ENCODE data around the gene TMCC1. TPM values are rescaled to one million over a fixed set of nuclear protein-coding genes. Genes with fewer than 3 reads are reported as not detected.

TMCC1 gene
- polyA plus RNA-seq, 2 of the 4 experiments (the other 2 are of a cell fraction): 30.3 to 75.7 TPM

- TF ChIP-seq RARB (CRISPR knock-in tag; IDR thresholded peaks at IDR 0.05): no peak
- no peak for TF ChIP-seq JUNB (IDR thresholded peaks at IDR 0.05)
- no peak for TF ChIP-seq FOXS1 (CRISPR knock-in tag; IDR thresholded peaks at IDR 0.05)
- TF ChIP-seq HEYL (CRISPR knock-in tag; IDR thresholded peaks at IDR 0.05): no peak
- TF ChIP-seq POLR2A (IDR thresholded peaks at IDR 0.05; ENCODE audit: low read length): no peak
- no peak for TF ChIP-seq RFX5 (IDR thresholded peaks at IDR 0.05)
- no peak for TF ChIP-seq ESRRA (IDR thresholded peaks at IDR 0.05; ENCODE audit: borderline replicate concordance, low read length)
- no peak for TF ChIP-seq ZC3H11A (IDR thresholded peaks at IDR 0.05)
- no peak for TF ChIP-seq CHD2 (IDR thresholded peaks at IDR 0.05; ENCODE audit: low read length, partially characterized antibody)
- TF ChIP-seq CEBPB (IDR thresholded peaks at IDR 0.05): no peak
These were observed 46.6 kb upstream of the TMCC1 start (continued) for GRCh38 chr3:129940086-129940485.

DNA sequence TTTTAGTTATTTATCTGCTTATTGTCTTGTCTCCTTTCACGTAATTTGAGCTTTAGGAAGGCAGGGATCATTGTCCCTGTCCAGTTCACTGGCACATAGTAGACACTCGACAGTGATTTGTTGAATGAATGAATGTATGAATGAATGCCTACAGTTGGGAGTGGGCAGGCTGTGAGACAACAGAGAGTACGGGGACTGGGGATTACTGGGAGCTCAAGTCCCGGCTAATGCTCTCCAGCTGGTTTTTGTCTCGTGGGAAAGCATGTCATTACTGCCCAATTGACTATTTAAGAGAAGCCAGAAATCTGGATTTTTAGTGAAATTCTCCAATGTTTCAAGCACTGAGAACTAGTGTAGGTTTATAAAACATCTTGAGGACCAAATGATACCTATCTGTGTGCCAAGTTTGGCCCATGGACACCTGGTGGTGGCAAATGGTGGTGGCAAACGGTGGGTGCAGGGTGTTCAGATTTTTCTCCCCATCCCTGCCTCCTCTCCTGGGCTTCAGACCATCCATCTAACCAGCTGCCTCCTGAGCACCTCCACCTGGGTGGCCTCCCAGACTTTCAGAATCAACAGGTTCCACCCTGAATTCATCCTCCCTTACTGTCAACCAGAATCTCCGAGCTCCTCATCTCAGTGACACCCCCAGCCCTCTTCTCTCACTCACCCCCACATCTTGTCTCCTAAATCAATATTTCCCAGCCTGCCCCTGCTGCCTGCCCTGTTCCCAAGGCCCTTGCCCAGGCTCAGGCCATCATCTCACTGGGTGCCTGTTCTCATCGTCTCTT is 44.8 kb upstream of the TMCC1 start:
- no peak overlapping the region for H3K4me2 ChIP-seq
- POLR2A ChIA-PET: no interaction called here
- ATAC-seq (no peak), DNase-seq (ENCODE audit: low read depth in 1 of 2, low spot score in 1 of 2) (no peak), FAIRE-seq (no peak)
- 85% methylated on average over 8 of the region's 8 CpGs for WGBS (ENCODE audit: missing lambda C conversion rate)
- CTCF ChIA-PET: interaction anchor here (0.8 to 1.5 kb wide), 4 partner anchors 11 to 310 kb away, joined by 3 to 5 read pairs (median 4); no protein-coding TSS in a partner anchor
- TF ChIP-seq FOXS1 (CRISPR knock-in tag; IDR thresholded peaks at IDR 0.05) (no peak), POLR2A (IDR thresholded peaks at IDR 0.05; ENCODE audit: low read length) (no peak)
- H3K27ac ChIP-seq: no peak overlapping the region
- peaks cover 11% of the 10 kb centered on the region; the same call in 1 of the 3 replicates for H3K4me1 ChIP-seq
- no peak overlapping the region for H3K4me3 ChIP-seq
- no peaks in the 10 kb centered on the region for H3K9me3 ChIP-seq

DNA sequence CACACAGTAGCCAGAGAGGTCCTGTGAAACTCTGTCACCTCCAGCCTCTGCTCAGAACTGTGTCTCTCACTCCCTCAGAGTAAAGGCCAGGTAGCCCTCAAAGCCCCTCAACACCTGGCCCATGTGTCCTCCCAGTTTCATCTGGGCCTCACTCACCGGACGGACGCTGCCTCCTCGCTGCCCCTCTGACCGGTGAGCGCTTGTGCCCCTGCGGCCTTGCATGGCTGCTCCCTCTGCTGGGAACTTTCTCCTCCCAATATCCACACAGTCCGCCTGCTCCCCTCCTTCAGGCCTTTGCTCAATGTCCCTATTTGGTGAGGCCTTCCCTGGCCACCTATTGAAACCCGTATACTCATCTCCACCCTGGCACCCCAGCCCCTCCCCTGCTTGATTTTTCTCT is 44.2 kb upstream of the TMCC1 start:
- 98% methylated on average over 9 of the region's 9 CpGs for WGBS (ENCODE audit: missing lambda C conversion rate)
- CTCF ChIA-PET: interaction anchor here (1.0 to 1.5 kb wide), 3 partner anchors 11 to 310 kb away, joined by 4 to 5 read pairs (median 4); no protein-coding TSS in a partner anchor

More for the DNA sequence above, 44.2 kb upstream of the TMCC1 start:
- H3K27ac ChIP-seq: no peak overlapping the region
- TF ChIP-seq TP53 (CRISPR knock-in tag; IDR thresholded peaks at IDR 0.05) (no peak), SREBF2 (IDR thresholded peaks at IDR 0.05) (no peak), KDM1A (IDR thresholded peaks at IDR 0.05; ENCODE audit: low read depth) (no peak), EHF (CRISPR knock-in tag; IDR thresholded peaks at IDR 0.05) (no peak), HDAC2 (IDR thresholded peaks at IDR 0.05) (no peak), ZFP36 (IDR thresholded peaks at IDR 0.05; ENCODE audit: borderline replicate concordance, partially characterized antibody) (no peak), NPAS2 (CRISPR knock-in tag; IDR thresholded peaks at IDR 0.05; ENCODE audit: borderline replicate concordance) (no peak), ZSCAN20 (CRISPR knock-in tag; IDR thresholded peaks at IDR 0.05) (no peak), MAZ (IDR thresholded peaks at IDR 0.05; ENCODE audit: borderline replicate concordance, low read depth, low read length) (no peak), EP300 (IDR thresholded peaks at IDR 0.05) (no peak), CBX8 (IDR thresholded peaks at IDR 0.05) (no peak), EHMT2 (IDR thresholded peaks at IDR 0.05; ENCODE audit: low read depth) (no peak), ZNF302 (CRISPR knock-in tag; IDR thresholded peaks at IDR 0.05) (no peak), HOXA7 (CRISPR knock-in tag; IDR thresholded peaks at IDR 0.05) (no peak), JUNB (IDR thresholded peaks at IDR 0.05) (no peak)
- TF ChIP-seq, protein P1, sequence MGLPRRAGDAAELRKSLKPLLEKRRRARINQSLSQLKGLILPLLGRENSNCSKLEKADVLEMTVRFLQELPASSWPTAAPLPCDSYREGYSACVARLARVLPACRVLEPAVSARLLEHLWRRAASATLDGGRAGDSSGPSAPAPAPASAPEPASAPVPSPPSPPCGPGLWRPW (IDR thresholded peaks at IDR 0.05): no peak
- TF ChIP-seq, protein P2, sequence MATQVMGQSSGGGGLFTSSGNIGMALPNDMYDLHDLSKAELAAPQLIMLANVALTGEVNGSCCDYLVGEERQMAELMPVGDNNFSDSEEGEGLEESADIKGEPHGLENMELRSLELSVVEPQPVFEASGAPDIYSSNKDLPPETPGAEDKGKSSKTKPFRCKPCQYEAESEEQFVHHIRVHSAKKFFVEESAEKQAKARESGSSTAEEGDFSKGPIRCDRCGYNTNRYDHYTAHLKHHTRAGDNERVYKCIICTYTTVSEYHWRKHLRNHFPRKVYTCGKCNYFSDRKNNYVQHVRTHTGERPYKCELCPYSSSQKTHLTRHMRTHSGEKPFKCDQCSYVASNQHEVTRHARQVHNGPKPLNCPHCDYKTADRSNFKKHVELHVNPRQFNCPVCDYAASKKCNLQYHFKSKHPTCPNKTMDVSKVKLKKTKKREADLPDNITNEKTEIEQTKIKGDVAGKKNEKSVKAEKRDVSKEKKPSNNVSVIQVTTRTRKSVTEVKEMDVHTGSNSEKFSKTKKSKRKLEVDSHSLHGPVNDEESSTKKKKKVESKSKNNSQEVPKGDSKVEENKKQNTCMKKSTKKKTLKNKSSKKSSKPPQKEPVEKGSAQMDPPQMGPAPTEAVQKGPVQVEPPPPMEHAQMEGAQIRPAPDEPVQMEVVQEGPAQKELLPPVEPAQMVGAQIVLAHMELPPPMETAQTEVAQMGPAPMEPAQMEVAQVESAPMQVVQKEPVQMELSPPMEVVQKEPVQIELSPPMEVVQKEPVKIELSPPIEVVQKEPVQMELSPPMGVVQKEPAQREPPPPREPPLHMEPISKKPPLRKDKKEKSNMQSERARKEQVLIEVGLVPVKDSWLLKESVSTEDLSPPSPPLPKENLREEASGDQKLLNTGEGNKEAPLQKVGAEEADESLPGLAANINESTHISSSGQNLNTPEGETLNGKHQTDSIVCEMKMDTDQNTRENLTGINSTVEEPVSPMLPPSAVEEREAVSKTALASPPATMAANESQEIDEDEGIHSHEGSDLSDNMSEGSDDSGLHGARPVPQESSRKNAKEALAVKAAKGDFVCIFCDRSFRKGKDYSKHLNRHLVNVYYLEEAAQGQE (IDR thresholded peaks at IDR 0.05): no peak
- TF ChIP-seq, protein P3, sequence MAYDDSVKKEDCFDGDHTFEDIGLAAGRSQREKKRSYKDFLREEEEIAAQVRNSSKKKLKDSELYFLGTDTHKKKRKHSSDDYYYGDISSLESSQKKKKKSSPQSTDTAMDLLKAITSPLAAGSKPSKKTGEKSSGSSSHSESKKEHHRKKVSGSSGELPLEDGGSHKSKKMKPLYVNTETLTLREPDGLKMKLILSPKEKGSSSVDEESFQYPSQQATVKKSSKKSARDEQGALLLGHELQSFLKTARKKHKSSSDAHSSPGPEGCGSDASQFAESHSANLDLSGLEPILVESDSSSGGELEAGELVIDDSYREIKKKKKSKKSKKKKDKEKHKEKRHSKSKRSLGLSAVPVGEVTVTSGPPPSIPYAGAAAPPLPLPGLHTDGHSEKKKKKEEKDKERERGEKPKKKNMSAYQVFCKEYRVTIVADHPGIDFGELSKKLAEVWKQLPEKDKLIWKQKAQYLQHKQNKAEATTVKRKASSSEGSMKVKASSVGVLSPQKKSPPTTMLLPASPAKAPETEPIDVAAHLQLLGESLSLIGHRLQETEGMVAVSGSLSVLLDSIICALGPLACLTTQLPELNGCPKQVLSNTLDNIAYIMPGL (CRISPR knock-in tag; IDR thresholded peaks at IDR 0.05; ENCODE audit: borderline replicate concordance): no peak
- TF ChIP-seq, protein P4, sequence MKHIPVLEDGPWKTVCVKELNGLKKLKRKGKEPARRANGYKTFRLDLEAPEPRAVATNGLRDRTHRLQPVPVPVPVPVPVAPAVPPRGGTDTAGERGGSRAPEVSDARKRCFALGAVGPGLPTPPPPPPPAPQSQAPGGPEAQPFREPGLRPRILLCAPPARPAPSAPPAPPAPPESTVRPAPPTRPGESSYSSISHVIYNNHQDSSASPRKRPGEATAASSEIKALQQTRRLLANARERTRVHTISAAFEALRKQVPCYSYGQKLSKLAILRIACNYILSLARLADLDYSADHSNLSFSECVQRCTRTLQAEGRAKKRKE (CRISPR knock-in tag; IDR thresholded peaks at IDR 0.05; ENCODE audit: low read depth): no peak
- FAIRE-seq (no peak), ATAC-seq (no peak), DNase-seq (ENCODE audit: low read depth in 1 of 2, low spot score in 1 of 2) (no peak)
- no peaks in the 10 kb centered on the region for H3K9me3 ChIP-seq
- H3K4me2 ChIP-seq: no peak overlapping the region
- H3K4me1 ChIP-seq: peaks cover 11% of the 10 kb centered on the region; the same call in 1 of the 3 replicates
- no peak overlapping the region for H3K4me3 ChIP-seq
- POLR2A ChIA-PET: interaction anchor here (0.7 kb wide), 1 partner anchor 43 kb away, joined by 8 read pairs; no protein-coding TSS in a partner anchor

Data from A549 (cell line).